RWPE2 (cell line): ENCODE results near the gene ALAS1.

ENCODE experiments used
- ATAC-seq: fragments of 200-7000 bp; cut with Tn5 transposase; 3 replicates; pipeline ENCODE4 v1.9.1; 2021; ENCODE audit warnings: low read depth
- DNase-seq: peaks from one replicate; pipeline ENCODE4 v3.0.0-alpha.2; 2020; ENCODE audit warnings: low spot score
- H3K27ac ChIP-seq: fragments of 450-650 bp; 2 replicates; pipeline ENCODE4 v1.5.1; 2017; ENCODE audit warnings: mild to moderate bottlenecking; ENCODE audit not compliant: poor library complexity, severe bottlenecking
- H3K27me3 ChIP-seq: fragments of 250-450 bp; sonication (Bioruptor Pico); 2 replicates; pipeline ENCODE4 v1.5.1; 2021; ENCODE audit warnings: mild to moderate bottlenecking, moderate library complexity; ENCODE audit not compliant: insufficient read depth, poor library complexity, severe bottlenecking
- H3K36me3 ChIP-seq: fragments of 250-450 bp; sonication (Bioruptor Pico); 2 replicates; pipeline ENCODE4 v1.5.1; 2020; ENCODE audit warnings: low read depth, mild to moderate bottlenecking, moderate library complexity
- H3K4me1 ChIP-seq: fragments of 250-450 bp; sonication (Bioruptor Pico); 2 replicates; pipeline ENCODE4 v1.5.1; 2021; ENCODE audit warnings: mild to moderate bottlenecking, moderate library complexity; ENCODE audit not compliant: insufficient read depth, poor library complexity, severe bottlenecking
- H3K4me3 ChIP-seq: fragments of 250-450 bp; sonication (Bioruptor Pico); 2 replicates; pipeline ENCODE4 v1.5.1; 2021; ENCODE audit warnings: mild to moderate bottlenecking, moderate library complexity; ENCODE audit not compliant: severe bottlenecking
- H3K9me3 ChIP-seq: fragments of 250-450 bp; sonication (Bioruptor Pico); 2 replicates; pipeline ENCODE4 v1.5.1; 2021; ENCODE audit warnings: mild to moderate bottlenecking, moderate library complexity; ENCODE audit not compliant: severe bottlenecking
- TF ChIP-seq, protein P1 (sequence below): fragments of 450-650 bp; IDR thresholded peaks from one replicate; pipeline ENCODE4 v1.5.1; 2017; ENCODE audit warnings: mild to moderate bottlenecking, moderate library complexity; ENCODE audit not compliant: poor library complexity, severe bottlenecking

The ALAS1 gene

DNA sequence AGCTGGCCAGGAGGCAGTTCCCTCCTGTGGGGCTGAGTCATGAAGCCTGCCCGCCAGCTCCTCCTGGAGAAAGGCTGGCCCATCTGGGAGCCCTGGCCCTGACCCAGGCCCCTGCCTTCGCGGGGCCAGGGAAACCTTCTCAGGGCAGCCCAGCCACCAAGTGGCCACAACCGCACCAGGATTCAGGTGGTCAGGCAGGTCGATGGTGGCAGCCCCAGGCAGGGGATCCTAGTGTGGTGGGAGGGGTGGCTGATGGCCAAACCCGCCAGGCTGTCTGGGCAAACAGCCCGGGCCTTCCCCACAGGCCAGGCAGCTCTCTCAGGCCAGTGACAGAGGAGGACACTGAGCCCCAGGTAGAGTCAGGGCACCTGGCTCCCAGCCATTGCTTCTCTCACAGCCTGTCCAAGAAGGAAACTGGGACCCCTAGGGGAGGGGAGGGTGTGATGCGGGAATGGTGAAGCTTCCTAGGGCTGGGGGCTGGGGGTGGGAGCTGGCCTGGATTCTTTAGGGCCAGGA lies 39.8 kb downstream of the ALAS1 start:
- DNase-seq (peak; percentile 89), ATAC-seq (peak; percentile 86)
- Histone ChIP-seq H3K9me3 (no peaks in the 10 kb centered on the region), H3K4me3 (peak overlapping the region; percentile 58), H3K27me3 (no peaks in the 10 kb centered on the region), H3K27ac (peak overlapping the region; percentile 90), H3K4me1 (peaks cover 25% of the 10 kb centered on the region), H3K36me3 (peaks cover 20% of the 10 kb centered on the region)
- TF ChIP-seq, protein P1, sequence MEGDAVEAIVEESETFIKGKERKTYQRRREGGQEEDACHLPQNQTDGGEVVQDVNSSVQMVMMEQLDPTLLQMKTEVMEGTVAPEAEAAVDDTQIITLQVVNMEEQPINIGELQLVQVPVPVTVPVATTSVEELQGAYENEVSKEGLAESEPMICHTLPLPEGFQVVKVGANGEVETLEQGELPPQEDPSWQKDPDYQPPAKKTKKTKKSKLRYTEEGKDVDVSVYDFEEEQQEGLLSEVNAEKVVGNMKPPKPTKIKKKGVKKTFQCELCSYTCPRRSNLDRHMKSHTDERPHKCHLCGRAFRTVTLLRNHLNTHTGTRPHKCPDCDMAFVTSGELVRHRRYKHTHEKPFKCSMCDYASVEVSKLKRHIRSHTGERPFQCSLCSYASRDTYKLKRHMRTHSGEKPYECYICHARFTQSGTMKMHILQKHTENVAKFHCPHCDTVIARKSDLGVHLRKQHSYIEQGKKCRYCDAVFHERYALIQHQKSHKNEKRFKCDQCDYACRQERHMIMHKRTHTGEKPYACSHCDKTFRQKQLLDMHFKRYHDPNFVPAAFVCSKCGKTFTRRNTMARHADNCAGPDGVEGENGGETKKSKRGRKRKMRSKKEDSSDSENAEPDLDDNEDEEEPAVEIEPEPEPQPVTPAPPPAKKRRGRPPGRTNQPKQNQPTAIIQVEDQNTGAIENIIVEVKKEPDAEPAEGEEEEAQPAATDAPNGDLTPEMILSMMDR, result peak; percentile 6

DNA sequence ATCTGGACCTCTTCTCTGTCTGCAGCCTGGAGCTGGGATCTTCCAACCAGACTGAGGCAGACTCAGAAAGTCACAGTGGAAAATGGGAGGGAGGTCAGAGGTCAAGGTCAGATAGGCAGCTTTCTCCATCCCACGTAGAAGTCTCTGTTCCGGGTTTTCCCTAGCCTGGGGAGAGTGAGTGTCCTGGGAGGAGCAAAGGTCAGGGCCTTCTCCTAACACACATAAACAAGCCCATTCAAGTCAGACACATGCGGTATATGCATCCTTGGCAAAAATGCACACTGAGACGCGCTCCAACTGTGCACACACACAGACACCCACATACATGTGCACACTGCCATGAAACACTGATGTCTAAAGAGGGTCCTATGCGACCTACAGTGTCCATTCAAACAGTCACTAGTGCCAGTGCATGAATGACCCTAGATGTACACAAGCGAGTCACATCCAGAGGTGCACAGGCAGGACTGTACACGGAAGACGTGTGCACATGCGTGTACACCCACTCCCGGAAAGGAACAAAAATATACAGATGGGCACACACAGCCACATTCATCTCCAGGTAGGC lies 40.3 kb downstream of the ALAS1 start:
- DNase-seq (no peak), ATAC-seq (no peak; the same call in 2 of the 3 replicates)
- TF ChIP-seq, protein P1, result no peak
- H3K4me1 ChIP-seq, result peaks cover 25% of the 10 kb centered on the region
- no peaks in the 10 kb centered on the region for H3K9me3 ChIP-seq
- H3K4me3 ChIP-seq, result peak overlapping the region; percentile 58
- H3K27me3 ChIP-seq, result no peaks in the 10 kb centered on the region
- H3K36me3 ChIP-seq, result peaks cover 14% of the 10 kb centered on the region
- H3K27ac ChIP-seq, result peak overlapping the region; percentile 90

DNA sequence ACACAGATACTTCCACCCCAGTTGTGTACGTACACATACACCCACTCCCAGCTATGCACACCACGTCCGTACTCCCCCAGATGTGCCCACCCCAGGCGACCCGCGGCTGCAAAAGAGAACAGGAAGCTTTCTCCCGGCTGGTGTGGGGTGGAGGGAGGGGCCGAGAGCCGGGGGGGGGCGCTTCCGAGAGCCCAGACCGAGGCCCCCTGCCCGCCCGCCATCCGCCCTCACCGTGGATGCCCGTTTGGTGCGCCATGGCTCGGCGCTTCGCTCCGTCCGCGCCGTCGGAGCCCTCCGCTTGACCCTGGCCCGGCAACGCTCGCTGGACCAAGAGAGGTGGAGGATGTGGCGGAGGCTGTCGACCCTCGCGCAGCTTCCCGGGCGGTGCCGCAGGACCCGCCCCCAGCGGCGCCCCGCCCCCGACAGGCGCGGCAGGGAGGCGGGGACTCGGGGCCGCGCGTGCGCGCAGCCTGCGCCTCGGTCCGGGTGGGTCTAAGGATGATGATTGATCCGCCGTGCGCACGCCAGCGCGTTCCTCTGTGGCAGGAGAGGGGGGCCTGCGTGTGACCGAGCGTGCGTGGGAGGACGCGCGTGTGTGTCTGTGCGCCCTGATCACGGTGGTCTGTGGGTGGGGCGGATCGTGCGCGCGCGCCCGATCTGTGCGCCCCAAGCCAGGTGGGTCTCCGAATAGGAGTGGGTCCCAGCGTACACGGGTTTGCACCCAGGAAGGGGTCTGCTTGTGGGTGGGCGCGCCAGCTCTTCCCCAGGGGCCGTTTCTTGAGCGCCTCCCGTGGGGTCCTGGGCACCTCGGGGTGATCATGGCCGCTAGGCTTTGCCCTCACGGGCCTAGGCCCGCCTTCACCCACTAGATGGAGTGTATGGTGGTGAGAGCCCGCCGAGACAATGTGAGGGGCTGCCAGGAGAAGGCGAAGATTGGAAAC lies 41.1 kb downstream of the ALAS1 start, which contains the start of gene TWF2:
TWF2 (minus strand) TSS at position 398 of the 941 bp plus-strand sequence; CDS start at position 256, 142 bp downstream.
- Histone ChIP-seq H3K4me1 (peaks cover 26% of the 10 kb centered on the region), H3K27me3 (no peaks in the 10 kb centered on the region), H3K9me3 (no peaks in the 10 kb centered on the region), H3K36me3 (peaks cover 11% of the 10 kb centered on the region), H3K4me3 (peak within 1 kb of the TSS; percentile 58), H3K27ac (peak within 1 kb of the TSS; percentile 90)
- ATAC-seq (peak; percentile 58), DNase-seq (peak; percentile 69)
- TF ChIP-seq, protein P1, result peak; percentile 27

DNA sequence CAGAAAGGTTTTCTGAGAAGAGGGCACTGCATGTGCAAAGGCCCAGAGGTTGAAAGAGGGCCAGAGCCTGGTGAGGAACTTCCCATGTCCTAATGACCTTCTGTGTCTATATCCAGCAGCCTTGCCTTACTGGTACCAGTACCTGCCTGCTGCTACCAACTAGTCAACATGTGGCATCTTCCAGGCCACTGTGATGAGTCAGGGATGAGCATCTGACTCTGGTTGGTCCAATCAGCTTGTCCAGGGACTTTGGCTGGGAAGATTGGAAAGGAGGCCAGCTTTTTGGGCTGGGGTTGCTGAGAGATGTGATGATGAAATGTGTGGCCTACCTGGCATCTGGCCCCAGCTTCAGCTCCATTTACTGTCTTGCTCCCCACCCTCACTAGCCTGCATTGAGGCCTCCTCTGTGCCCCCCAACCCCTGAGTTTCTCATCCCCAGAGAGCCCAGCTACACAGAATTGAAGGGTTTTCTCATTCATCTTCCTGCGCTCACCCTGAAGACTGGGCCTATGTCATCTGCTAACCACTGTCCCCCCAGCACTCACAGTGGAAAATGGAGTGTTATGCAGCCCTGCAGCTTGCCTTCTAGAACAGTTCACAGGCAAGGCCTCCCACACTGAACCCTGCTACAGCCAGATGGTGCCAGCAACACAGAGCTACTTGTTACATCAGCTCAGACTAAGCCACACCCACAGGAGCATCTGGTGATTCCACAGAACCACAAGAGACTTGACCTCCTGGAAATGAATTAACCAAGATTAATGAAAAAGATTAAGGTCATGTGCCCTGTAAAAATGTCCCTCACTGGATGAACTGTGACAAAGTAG lies 42.3 kb downstream of the ALAS1 start:
- TF ChIP-seq, protein P1, result no peak
- DNase-seq (peak; percentile 67), ATAC-seq (peak; percentile 19; the same call in 1 of the 3 replicates)
- Histone ChIP-seq H3K4me3 (no peak overlapping the region), H3K27ac (peak overlapping the region; percentile 90), H3K27me3 (no peaks in the 10 kb centered on the region), H3K4me1 (peaks cover 37% of the 10 kb centered on the region), H3K9me3 (no peaks in the 10 kb centered on the region), H3K36me3 (0 out of 2 replicates have a peak, but pooled peaks cover 2% of the 10 kb centered on the region)
